A673 (cell line): ENCODE results near the gene COA7. TPM values are rescaled to one million over a fixed set of nuclear protein-coding genes. Genes with fewer than 3 reads are reported as not detected.

ENCODE experiments used
- BruUV-seq: library from RNA; stranded (reverse); fragments of 400-500 nt; replicated peaks from 2 replicates; lab custom pipeline; 2021; lab: Mats Ljungman, UMichigan
- CTCF ChIA-PET: fragments of 300-600 bp; sonication (Branson Sonifier 250); formaldehyde crosslinking; loops from one replicate; lab custom pipeline; 2022; ENCODE audit warnings: antibody characterized with exemption; lab: Charles Lee
- POLR2A ChIA-PET: fragments of 300-600 bp; sonication (Branson Sonifier 250); formaldehyde crosslinking; loops from one replicate; lab custom pipeline; 2022; ENCODE audit warnings: antibody characterized with exemption; ENCODE audit not compliant: low non-redundant PET; lab: Charles Lee
- DNase-seq: peaks from one replicate; pipeline ENCODE4 v3.0.0-alpha.2; 2015; ENCODE audit warnings: low spot score
- H3K27ac ChIP-seq: fragments of 200-600 bp; sonication (generic); 2 replicates; pipeline ENCODE4 v1.5.1; 2016; ENCODE audit warnings: mixed run types, low read depth, mild to moderate bottlenecking, mixed read lengths, antibody characterized with exemption, low read length; ENCODE audit not compliant: poor library complexity, severe bottlenecking
- H3K27me3 ChIP-seq: fragments of 200-600 bp; sonication (generic); replicated peaks from 2 replicates; pipeline ENCODE4 v1.6.1; 2017; ENCODE audit warnings: mixed run types, low read depth, mild to moderate bottlenecking, mixed read lengths, antibody characterized with exemption, low read length; ENCODE audit not compliant: insufficient read depth, poor library complexity
- H3K36me3 ChIP-seq: fragments of 200-600 bp; sonication (generic); 2 replicates; pipeline ENCODE4 v1.6.1; 2016; ENCODE audit warnings: mixed run types, mild to moderate bottlenecking, mixed read lengths, antibody characterized with exemption, low read length; ENCODE audit not compliant: insufficient read depth, poor library complexity, severe bottlenecking
- H3K4me1 ChIP-seq: fragments of 200-600 bp; sonication (generic); 2 replicates; pipeline ENCODE4 v1.6.1; 2017; ENCODE audit warnings: mixed run types, mild to moderate bottlenecking, mixed read lengths, antibody characterized with exemption, low read length; ENCODE audit not compliant: insufficient read depth, poor library complexity, severe bottlenecking
- H3K4me3 ChIP-seq: fragments of 200-600 bp; sonication (generic); 2 replicates; pipeline ENCODE4 v1.5.1; 2016; ENCODE audit warnings: low read depth, mixed run types, mild to moderate bottlenecking, mixed read lengths, low read length; ENCODE audit not compliant: poor library complexity, severe bottlenecking
- H3K9me3 ChIP-seq: fragments of 200-600 bp; sonication (generic); 2 replicates; pipeline ENCODE4 v1.6.1; 2016; ENCODE audit warnings: mixed run types, low read depth, mild to moderate bottlenecking, mixed read lengths, antibody characterized with exemption, low read length; ENCODE audit not compliant: poor library complexity, severe bottlenecking
- EZH2 ChIP-seq: fragments of 200-600 bp; sonication (generic); IDR thresholded peaks from 2 replicates; pipeline ENCODE4 v1.6.1; 2017; ENCODE audit warnings: borderline replicate concordance, low read depth, mild to moderate bottlenecking, mixed read lengths, antibody characterized with exemption, low read length; ENCODE audit not compliant: poor library complexity, severe bottlenecking
- intact Hi-C: fragments of 100-400 bp; cut with micrococcal nuclease; formaldehyde crosslinking; loops from one replicate; pipeline ENCODE4 v1.10.0; 2022; ENCODE audit not compliant: unreplicated experiment
- total RNA-seq: library from RNA; stranded (reverse); gene quantifications from 2 replicates; pipeline ENCODE4 v1.2.3, GENCODE V29; 2021
- TF ChIP-seq, protein P1 (sequence below): fragments of 300-800, 200-600 bp; sonication (generic); conservative IDR thresholded peaks from 2 replicates; pipeline ENCODE4 v1.5.1; 2017; ENCODE audit warnings: low read depth, mild to moderate bottlenecking, antibody characterized with exemption, low read length, moderate library complexity, mixed read lengths

Gene COA7
- total RNA-seq, 1 experiment from 2014 or later: 53.4 TPM

DNA sequence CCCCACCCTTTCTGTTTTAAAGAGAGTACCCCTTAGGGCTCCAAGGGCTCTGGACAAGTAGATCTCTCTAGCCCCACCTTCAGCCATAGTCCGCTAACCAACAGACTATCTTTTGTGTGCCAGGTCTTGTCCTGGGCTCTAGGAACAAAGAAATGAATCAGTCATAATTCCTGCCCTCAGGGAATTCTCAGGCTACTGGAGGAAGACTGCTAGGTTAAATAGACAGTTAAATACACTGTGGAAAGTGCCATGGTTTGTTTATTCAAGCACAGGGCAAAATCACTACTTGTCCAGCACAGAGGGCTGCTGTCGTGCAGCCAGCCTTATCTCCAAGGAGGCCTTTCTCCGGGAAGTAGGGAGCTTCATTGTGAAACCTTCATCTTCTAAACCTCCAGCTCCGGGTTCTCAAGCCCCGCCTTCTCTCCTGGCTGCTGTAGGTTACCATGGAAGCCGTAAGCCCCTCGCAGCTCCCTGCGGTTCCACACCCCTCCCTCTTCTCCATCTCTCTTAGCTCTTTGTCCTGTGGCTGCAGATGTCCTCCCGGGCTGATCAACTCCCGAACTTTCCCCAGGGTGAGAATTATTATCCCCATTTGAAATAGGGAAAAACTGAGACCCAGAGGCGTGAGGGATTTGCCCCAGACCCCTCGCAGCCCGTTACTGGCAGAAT lies 35.4 kb downstream of the COA7 start:
- no peaks in the 10 kb centered on the region for H3K27me3 ChIP-seq
- H3K27ac ChIP-seq: no peak overlapping the region
- no peaks in the 10 kb centered on the region for H3K36me3 ChIP-seq
- TF ChIP-seq, protein P1, sequence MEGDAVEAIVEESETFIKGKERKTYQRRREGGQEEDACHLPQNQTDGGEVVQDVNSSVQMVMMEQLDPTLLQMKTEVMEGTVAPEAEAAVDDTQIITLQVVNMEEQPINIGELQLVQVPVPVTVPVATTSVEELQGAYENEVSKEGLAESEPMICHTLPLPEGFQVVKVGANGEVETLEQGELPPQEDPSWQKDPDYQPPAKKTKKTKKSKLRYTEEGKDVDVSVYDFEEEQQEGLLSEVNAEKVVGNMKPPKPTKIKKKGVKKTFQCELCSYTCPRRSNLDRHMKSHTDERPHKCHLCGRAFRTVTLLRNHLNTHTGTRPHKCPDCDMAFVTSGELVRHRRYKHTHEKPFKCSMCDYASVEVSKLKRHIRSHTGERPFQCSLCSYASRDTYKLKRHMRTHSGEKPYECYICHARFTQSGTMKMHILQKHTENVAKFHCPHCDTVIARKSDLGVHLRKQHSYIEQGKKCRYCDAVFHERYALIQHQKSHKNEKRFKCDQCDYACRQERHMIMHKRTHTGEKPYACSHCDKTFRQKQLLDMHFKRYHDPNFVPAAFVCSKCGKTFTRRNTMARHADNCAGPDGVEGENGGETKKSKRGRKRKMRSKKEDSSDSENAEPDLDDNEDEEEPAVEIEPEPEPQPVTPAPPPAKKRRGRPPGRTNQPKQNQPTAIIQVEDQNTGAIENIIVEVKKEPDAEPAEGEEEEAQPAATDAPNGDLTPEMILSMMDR: no peak
- TF ChIP-seq EZH2: no peak
- no TSS peak for BruUV-seq
- H3K9me3 ChIP-seq: no peaks in the 10 kb centered on the region
- POLR2A ChIA-PET: no interaction called here
- H3K4me3 ChIP-seq: no peak overlapping the region
- CTCF ChIA-PET: no interaction called here
- intact Hi-C loops: no loop called here
- peaks cover 24% of the 10 kb centered on the region for H3K4me1 ChIP-seq
- peak; percentile 64 for DNase-seq

DNA sequence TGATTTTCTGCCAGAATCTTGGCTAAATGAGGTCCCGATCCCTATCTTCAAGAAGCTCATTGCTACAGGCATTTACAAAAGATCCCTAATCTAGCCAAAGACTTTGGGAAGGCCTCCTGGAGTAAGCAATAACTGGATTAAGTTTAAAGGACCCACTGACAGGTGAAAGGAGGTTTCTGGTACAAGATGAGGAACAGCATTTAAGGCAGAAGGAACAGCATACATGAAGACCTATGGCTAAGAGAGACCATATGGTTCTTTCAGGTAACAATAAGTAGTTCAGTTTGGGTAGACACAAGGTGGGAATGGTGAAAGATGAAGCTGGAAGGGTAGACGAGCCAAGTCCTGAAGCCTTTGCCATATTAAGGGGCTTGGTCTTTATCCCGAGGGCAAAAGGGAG lies 37.3 kb downstream of the COA7 start:
- H3K27me3 ChIP-seq: no peaks in the 10 kb centered on the region
- H3K27ac ChIP-seq: no peak overlapping the region
- intact Hi-C loops: no loop called here
- no peak overlapping the region for H3K4me3 ChIP-seq
- H3K4me1 ChIP-seq: peaks cover 22% of the 10 kb centered on the region
- no peak for DNase-seq
- ChIA-PET CTCF (no interaction called here), POLR2A (no interaction called here)
- no peaks in the 10 kb centered on the region for H3K9me3 ChIP-seq
- BruUV-seq: no TSS peak
- TF ChIP-seq, protein P1: no peak
- no peak for TF ChIP-seq EZH2
- no peaks in the 10 kb centered on the region for H3K36me3 ChIP-seq

- no TSS peak for BruUV-seq
- ChIA-PET CTCF (no interaction called here), POLR2A (no interaction called here)
- TF ChIP-seq, protein P1: no peak
- no peak for TF ChIP-seq EZH2
- Histone ChIP-seq H3K4me3 (no peak overlapping the region), H3K36me3 (no peaks in the 10 kb centered on the region), H3K9me3 (no peaks in the 10 kb centered on the region), H3K27ac (no peak overlapping the region), H3K4me1 (peaks cover 14% of the 10 kb centered on the region), H3K27me3 (no peaks in the 10 kb centered on the region)
- no peak for DNase-seq
- intact Hi-C loops: no loop called here
Measured at GRCh38 chr1:52659851-52660596, 38.1 kb downstream of the COA7 start.
